Right renal cortex interstitium (tissue), 3 donors: ENCODE data around the gene HEPN1. TPM values are rescaled to one million over a fixed set of nuclear protein-coding genes. Genes with fewer than 3 reads are reported as not detected.

Experiments
- DNase-seq, 3 donors: peaks; one replicate each; pipeline ENCODE4 v3.0.0-alpha.2; 2013; ENCODE audit warnings: low read depth in 3 of 3, low spot score in 2 of 3
- polyA plus RNA-seq, 3 donors: library from polyadenylated mRNA; unstranded; fragments of 120-200 nt; gene quantifications; one replicate each; pipeline ENCODE4 v1.2.1, GENCODE V29; 2013; ENCODE audit not compliant: insufficient read length in 3 of 3

The HEPN1 gene
- polyA plus RNA-seq, 3 donors: 0.96 to 1.8 (median 1.2) TPM

DNA sequence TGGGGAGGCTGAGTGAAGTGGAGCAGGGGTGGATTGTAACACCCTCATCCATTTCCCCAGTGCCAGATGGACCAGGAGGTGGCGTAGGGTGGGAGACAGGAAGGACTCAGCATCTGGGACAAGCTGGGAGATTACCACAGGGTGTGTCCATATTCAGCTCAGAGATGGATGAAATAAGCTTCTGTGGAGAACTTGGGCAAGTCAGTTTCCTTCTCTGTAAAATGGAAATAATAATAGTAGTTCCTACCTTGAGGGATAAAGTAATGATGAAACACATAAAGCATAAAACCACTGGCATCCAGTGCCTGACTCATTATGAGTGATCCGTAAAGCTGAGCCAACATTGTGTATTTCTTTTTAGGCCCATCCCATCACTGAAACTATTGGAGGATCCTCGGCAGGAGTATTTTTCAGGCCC lies 20.8 kb upstream of the HEPN1 start:
- DNase-seq: no peak

DNA sequence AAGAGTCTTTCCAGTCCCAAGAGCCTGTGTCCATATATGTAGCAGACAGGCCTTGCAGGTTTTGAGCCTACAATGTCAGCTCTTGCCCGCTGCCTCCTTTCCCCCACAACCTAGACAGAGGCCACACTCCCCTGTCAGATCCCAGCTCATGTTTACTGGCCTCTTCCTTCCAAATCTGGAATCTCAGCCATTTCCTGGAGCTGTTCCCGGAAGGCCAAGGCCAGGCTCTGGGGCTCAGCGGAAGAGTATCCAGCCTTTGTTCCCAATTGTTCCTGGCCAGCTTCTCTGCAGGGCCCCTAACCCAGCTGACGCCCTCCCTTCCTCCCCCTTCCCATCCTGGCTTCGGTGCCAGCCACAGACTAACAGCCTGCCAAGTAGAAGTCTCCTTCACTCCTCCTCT lies 20.3 kb upstream of the HEPN1 start:
- DNase-seq: no peak

DNA sequence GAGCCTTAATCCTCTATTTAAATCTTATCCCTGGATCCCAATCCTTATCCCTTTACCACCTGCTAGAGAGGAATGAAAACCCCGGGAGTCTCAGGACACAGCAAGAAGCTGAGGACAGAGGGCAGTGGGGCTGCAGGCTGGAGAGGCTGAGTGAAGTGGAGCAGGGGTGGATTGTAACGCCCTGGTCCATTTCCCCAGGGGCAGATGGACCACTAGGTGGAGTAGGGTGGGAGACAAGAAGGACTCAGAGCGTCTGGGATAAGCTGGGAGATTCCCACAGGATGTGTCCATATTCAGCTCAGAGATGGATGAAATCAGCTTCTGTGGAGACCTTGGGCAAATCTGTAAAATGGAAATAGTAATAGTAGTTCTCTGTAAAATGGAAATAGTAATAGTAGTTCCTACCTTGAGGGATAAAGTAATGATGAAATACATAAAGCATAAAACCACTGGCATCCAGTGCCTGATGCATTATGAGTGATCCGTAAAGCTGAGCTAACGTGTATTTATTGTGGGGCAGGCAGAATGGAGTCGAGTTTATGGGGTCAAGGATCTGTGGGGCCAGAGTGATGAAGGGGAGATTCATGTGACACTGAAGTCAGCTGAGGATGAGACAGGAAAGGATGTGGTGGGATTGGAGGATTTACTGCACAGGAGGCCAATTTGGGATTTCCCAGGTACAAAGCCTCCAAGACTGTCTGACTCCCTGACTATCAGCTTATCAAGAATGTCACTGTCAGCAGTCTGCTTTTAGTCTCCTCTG lies 19.5 kb upstream of the HEPN1 start:
- DNase-seq: no peak

DNA sequence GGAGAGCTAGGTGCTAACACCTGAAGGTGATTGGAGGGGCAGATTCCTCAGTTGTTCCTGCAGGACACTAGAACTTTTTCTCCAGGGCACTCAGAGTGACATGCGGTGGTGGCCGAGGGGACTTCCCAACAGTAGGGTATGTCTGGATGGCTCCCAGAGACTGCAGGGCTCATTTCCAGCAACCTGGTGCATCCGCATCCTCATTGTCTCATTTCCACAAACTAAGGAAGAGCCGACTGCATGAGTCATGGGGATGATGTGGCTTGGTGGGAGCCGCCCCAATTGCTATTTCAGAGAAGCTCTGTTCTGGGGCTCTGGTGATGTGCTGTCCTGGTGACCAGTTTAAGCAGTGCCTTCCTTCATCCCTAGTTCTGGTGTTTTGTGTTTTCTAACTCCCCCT lies 18.6 kb upstream of the HEPN1 start:
- no peak for DNase-seq

DNA sequence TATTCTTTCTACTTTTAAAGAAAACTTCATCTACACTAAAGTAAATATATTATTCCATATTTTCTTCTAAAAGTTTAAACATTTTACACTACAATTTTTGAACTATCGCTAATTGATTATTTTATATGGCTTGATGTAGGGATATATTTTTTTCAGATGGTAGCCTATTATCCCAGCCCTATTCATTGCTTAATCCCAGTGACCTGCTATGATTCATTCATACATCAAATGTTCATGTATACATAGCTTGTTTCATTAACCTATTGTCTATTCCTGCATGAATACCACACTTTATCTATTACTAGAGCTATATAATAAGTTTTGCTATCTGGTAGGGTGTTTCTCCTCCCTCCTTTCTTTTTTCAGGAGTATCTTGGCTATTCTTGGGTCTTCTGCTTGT lies 16.4 kb upstream of the HEPN1 start:
- DNase-seq: no peak

DNA sequence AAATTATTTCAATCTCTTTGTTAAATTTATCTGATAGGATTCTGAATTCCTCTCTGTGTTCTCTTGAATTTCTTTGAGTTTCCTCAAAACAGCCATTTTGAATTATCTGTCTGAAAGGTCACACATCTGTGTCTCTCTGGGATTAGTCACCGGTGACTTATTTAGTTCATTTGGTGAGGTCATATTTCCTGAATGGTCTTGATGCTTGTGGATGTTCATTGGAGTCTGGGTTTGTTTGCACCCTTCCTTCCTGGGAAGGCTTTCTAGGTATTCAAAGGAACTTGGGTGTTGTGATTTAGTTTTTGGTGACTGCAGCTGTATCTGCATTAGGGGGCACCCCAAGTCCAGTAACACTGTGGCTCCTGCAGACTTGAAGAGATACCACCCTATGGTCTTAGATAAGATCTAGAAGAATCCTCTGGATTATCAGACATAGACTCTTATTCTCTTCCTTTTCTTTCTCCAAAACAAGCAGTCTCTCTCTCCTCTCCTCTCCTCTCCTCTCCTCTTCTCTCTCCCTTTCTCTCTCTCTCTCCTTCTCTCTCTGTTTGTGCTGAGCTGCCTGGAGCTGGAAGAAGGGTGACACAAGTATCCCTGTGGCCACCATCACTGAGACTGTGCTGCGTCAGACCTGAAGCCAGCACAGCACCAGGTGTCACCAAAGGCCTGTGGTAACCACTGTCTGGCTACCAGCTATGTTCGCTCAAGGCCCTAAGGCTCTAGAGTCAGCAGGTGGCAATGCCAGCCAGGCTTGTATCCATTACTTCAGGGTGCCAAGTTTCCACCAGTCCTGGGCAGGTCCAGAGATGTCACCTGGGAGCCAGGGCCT lies 3.3 kb upstream of the HEPN1 start:
- no peak for DNase-seq

DNA sequence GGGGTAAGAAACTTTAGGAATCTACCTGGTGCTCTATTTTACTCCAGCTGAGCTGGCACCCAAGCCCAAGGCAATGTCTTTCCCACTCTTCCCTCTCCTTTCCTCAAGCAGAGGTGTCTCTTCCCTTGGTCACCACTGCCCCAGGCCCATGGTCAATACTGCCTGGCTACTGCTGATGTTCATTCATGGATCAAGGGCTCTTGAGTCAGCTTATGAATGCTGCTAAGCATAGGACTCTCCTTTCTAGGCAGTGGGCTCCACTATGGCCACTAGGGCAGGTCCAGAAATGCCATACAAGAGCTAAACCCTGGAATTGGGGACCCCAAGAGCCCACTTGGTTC lies 2.7 kb upstream of the HEPN1 start:
- no peak for DNase-seq

DNA sequence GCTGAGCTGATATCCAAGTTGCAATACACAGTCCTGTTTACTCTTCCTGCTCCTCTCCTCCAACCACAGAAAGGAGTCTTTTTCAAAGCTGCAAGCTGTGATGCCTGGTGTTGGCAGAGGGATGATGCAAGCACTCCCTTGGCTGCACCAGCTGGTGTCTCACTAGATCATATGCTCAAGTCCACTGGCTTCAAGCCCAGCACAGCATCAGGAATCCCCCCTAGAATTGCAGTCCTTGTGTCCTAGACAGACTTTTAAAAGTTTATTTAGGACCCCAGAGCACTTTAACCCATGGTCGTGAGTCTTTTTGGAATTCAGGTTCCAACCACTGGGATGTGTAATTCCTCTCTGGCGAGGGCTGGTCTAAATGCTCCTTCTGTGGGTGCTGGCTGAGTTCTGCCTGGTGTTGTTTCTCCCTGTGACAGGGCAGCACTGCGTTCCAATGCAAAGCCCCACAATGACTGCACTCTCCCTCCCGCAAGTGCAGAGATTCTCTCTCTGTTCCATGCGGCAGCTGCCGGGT lies 1.9 kb upstream of the HEPN1 start:
- no peak for DNase-seq

DNA sequence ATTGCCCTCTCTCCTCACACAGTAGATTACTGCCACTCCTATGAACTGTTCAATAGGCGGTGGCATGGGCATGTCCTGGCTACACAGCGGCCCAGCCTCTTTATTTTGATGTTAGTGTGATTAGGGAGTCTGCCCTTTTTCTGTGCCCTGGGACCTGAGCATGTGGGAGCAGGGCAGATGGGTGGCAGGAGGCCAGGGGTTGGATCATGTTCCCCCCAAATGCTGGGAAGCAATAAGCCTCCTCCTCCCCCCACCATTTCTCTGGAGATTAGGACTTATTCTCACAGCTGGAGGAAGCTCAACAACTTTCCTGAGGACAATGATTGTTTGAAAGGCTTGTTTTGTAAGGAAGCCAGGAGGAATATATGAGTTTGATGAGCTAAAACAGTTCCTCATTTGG lies 848 bp downstream of the HEPN1 start:
- DNase-seq: no peak

DNA sequence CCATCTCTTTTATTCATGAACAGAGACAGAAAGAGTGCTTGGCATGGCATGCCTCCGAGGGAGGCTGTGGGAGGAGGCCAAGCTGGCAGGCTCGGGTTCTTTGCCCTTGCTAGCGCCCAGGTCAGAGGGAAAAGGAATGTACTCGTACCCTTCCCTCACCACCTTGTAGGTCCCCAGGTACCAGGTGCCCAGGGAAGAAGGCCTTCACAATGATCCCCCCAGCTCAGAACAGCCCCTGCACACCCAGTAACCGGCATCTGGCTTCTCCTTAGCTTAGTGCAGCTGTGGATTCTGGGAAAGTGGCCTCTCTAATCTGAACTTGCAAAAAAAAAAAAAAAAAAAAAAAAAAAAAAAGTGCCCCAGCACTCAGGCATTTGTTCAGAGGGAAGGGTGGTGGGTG lies 1.3 kb downstream of the HEPN1 start:
- DNase-seq: no peak

DNA sequence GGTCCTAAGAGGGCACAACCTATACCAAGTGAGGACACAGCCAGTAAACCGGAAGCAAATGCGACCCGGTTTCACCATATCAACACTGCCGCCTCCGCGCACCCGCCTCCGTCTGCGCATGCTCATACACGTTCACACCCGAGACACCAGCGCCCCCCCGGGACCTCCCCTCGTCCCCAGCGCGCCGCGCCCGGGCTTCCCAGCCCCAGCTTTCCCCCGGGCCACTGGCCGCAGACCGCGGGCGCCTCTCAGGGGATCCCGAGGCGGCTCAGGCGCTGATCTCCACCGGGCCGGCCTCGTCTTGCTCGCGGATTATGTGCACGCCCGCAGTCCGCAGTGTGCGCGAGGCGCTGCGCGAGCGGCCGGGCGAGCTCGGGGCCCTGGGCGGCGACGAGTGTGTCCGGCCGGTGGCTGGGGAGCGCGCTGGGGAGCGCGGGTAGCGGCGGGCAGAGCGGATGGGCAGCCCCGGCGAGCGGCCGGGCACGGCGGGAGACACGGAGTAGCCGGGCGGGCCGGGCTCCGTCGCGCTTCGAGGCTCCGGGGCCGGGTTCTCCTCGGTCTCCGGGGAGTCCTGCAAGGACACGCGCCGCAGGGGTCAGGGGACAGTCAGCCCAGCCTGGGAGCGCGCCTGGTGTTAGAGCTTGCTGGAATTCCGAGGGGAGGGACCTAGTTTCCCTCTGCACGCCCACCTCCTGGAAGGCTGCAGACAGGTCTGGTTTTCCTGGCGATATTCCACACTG lies 2.0 kb downstream of the HEPN1 start:
- peak in 2 of 3 donors; percentile 67 to 71 for DNase-seq

DNA sequence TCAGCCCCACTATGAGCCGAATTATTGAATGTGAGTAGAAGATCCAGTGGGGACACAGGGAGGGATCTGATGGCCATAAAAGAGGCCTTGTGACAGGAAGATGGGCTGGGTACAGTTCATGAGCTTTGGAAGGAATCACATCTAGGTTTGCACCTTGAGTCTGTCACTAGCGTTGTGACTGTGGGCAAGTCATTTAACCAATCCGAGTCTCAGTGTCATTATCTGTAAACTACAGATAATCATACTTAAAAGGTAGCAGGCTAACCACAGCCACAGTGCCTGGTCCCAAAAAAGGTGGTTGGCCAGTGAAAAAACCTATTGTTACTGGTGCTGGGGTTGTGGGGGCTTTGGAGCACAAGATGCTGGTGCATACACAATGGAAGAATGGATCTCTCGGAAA lies 3.8 kb downstream of the HEPN1 start:
- no peak for DNase-seq

DNA sequence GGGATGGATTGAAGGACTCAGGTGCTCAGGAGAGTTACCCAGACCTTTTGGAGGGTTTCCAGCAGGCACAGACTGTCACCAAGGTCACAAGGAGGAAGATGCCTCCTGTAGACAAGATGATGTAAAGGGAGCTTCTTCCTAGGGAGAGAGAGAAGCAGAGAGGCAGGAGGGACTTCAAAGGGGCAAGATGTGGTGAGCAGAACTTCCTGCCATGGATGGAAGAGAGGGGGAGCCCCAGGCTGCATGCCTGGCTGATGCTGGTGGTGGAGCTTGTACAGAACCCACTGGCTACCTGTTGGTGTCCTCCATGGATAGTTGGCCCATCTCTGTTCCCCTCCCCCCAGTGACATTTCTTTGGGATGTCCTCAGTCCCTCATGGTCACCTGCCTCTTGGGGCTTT lies 4.2 kb downstream of the HEPN1 start:
- DNase-seq: no peak

DNA sequence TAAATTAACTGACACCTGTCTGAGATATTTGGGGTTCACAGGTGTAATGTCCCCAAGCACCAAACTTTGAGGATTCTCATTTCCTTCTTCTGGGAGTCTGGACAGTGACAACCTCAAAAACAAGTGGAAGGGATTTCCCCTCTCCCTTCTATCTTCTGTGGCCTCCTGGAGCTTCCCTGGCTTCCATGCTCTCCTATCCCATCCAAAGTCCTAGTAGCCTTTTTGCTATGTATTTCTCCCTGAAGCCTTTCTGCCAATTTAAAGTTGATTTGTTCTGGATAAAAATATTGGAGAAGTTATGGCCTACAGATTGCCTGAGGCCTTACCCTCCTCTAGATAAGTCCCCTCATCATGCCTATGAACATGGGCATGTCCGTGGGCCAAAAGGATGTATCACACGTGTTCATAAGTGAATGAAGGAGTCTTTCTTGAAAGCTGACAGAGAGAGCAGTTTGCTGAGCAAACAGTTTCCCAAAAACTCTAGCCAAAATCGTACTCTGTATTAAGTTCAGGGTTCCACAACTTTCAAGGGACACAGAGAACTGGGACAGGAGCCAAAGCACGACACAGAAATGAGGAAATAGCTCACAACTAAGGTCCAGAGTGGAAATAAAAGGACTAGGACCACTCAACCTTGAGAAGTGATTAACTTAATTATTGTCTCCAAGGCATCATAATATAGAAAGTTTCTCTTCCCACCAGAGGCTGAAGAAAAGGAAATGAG lies 10.1 kb downstream of the HEPN1 start:
- no peak for DNase-seq

DNA sequence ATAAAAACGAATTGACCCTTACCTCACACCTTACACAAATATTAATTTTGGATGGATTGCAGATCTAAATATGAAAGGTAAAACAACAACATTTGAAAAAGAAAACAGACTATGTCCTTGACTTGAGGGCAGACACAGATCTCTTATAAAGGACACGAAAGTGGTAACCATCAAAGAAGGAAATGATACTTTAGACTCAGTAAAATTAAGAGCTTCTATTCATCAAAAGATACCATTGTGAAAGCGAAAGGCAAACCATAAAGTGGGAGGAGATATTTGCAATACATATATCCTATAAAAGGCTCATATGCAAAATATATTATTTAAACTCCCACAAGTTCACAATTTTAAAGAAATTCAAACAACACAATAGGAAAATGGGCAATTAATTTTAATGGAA lies 11.7 kb downstream of the HEPN1 start:
- no peak for DNase-seq

DNA sequence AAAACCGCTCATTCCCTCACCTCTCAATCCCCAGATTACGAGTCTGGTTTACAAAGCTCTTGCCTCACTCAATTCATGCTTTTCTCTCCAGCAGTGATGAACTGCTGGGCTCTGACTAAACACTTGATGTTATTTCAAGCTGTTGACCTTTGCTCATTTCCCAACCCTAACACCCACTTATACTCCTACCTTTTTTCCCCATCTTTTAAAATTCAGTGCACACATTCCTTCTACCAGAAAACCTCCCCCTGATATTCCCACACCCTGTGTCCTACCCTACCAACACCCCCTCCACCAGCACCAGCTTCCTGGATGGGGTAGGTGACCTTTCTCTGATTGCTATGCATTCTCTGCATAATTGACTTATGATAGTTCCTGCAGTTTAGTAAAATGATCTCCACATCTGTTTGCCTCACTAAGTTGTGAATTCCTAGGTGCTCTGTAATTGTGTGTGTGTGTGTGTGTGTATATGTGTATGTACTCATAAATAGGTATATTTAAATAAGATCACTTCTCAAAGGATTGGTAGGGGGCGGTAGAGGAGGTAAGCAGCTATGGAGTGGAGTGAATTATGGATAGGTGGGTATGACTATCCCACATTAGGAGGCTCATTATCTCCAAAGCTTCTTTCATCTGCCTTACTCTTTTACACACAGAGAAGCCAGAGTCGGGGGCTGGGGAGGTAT lies 16.0 kb downstream of the HEPN1 start:
- DNase-seq: no peak

DNA sequence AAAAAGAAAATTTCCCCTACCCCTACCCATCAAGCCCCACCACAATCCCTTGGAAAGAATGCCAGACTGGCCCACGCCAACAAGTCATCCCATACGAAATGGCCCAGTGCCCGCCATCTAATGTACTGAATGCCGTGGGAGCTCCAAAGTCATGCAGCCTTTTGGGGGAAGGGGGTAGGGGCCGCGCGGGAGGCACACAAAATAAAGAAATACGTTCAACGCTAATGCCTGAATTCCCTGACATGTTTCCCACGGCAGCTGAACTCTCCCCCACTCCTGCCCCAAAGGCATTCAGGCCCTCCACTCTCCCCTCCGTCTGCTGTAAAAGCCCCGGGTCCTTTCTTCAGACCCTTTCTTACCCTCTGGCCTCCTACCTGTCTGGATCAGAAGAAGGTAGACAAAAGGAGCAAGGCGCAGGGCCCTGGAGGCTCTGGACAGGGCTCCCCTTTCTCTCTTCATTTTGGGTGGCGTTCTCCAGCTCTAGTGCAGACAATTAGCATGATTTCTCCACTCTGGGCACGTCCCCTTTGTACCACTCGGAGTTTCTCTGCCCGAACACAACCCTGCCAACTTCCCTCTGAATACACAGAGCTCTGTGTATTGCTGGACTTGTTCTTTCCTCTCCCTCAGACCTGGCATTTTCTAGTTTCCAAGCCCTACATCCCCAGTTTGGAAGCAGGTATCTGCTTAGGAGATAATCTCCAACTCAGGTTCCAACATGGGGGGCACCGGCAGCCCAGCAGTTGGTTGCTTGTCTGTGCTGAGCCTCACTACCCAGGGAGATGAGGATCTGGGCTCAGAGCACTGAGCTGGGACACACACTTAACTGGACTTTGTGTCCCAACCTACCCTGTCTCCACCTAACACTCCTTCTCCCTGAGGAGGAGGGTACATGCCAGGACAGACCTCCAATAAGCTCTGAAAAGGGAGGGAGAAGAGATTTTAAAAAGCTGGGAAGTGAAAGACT lies 16.8 kb downstream of the HEPN1 start, which contains the start of gene HEPACAM:
Gene HEPACAM (minus strand): TSS at position 500 of the 967 bp plus-strand sequence. CDS start 41 bp downstream, at position 459.
- no peak for DNase-seq

DNA sequence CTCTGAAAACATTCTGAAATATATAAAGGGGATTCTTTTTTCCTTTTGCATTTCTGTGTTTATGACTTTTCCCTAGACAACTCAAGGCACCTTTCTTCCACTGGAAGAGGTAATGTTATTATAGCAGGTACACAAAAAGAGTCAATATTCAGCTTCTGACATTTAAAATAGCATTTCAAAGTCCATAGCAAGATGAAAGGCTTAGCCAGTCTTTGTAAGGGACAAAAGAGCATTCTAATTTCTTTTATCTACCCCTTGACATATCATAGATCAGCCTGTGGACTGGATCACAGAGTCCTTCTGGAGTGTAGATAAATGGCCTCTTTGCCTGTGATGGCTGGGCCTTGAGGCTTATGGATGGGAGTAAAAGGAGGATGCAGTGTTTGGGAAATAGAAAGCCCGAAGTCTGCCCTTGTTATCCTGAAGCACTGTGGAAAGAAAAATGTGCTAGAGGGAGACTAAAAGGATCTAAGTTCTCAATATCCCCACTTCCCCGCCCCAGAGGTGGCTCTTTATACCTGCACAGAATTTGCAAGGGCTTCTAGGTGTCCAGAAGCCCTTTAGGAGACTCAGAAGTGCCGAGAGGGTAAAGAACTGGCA lies 18.4 kb downstream of the HEPN1 start:
- DNase-seq: no peak
